ENCODE data around the gene VPS45.

The VPS45 gene

GRCh38 chr1:150186789-150187559 is 119.4 kb downstream of the VPS45 start:
- DNase-seq (ENCODE audit: low spot score), result peak; percentile 53
- TF ChIP-seq CTCF (IDR thresholded peaks at IDR 0.05; ENCODE audit: extremely low read depth, insufficient read depth, missing control alignments), result peak; percentile 38
- in situ Hi-C loops (cut with MboI; ENCODE audit: low pct_unique_long_range_greater_than_20kb, low sequenced_read_pairs, unreplicated experiment), result no loop called here

- no peak for TF ChIP-seq CTCF (IDR thresholded peaks at IDR 0.05; ENCODE audit: extremely low read depth, insufficient read depth, missing control alignments)
- in situ Hi-C loops (cut with MboI; ENCODE audit: low pct_unique_long_range_greater_than_20kb, low sequenced_read_pairs, unreplicated experiment), result no loop called here
- no peak for DNase-seq (ENCODE audit: low spot score)
These were observed 120.0 kb downstream of the VPS45 start for GRCh38 chr1:150187560-150187931.

GRCh38 chr1:150192012-150192411 is 124.4 kb downstream of the VPS45 start:
- no peak for DNase-seq (ENCODE audit: low spot score)
- TF ChIP-seq CTCF (IDR thresholded peaks at IDR 0.05; ENCODE audit: extremely low read depth, insufficient read depth, missing control alignments), result no peak
- in situ Hi-C loops (cut with MboI; ENCODE audit: low pct_unique_long_range_greater_than_20kb, low sequenced_read_pairs, unreplicated experiment), result no loop called here

- in situ Hi-C loops (cut with MboI; ENCODE audit: low pct_unique_long_range_greater_than_20kb, low sequenced_read_pairs, unreplicated experiment), result no loop called here
- no peak for DNase-seq (ENCODE audit: low spot score)
- TF ChIP-seq CTCF (IDR thresholded peaks at IDR 0.05; ENCODE audit: extremely low read depth, insufficient read depth, missing control alignments), result no peak
These were observed 126.9 kb downstream of the VPS45 start for GRCh38 chr1:150194381-150195031.
